GM13977 (cell line): Measurements from ENCODE around the gene HSD3B2.

Source experiments
- DNase-seq: peaks from one replicate; pipeline ENCODE4 v3.0.0; 2012; ENCODE audit warnings: low spot score
- CTCF ChIP-seq: IDR thresholded peaks from 2 replicates; pipeline ENCODE4 v1.5.1; 2012; ENCODE audit warnings: mild to moderate bottlenecking, control low read depth; ENCODE audit not compliant: insufficient read depth; ENCODE audit errors: extremely low read depth, missing control alignments
- in situ Hi-C: fragments of 300-500 bp; cut with MboI; formaldehyde crosslinking; loops from one replicate; pipeline ENCODE4 v1.12.0; 2022; ENCODE audit warnings: low sequenced_read_pairs, low pct_unique_long_range_greater_than_20kb, mixed read lengths, inconsistent platforms; ENCODE audit not compliant: unreplicated experiment

HSD3B2 gene

GRCh38 chr1:119390526-119390925 lies 24.4 kb upstream of the HSD3B2 start:
- TF ChIP-seq CTCF: no peak
- DNase-seq: no peak
- in situ Hi-C loops: no loop called here

- in situ Hi-C loops: no loop called here
- DNase-seq: no peak
- no peak for TF ChIP-seq CTCF
Measured at GRCh38 chr1:119391749-119392148, 23.2 kb upstream of the HSD3B2 start.

GRCh38 chr1:119394085-119394484 lies 20.9 kb upstream of the HSD3B2 start:
- in situ Hi-C loops: no loop called here
- TF ChIP-seq CTCF: no peak
- no peak for DNase-seq

GRCh38 chr1:119396982-119397381 lies 18.0 kb upstream of the HSD3B2 start:
- no peak for DNase-seq
- in situ Hi-C loops: no loop called here
- no peak for TF ChIP-seq CTCF

GRCh38 chr1:119397986-119398385 lies 17.0 kb upstream of the HSD3B2 start:
- in situ Hi-C loops: no loop called here
- no peak for TF ChIP-seq CTCF
- DNase-seq: no peak

- no peak for DNase-seq
- no peak for TF ChIP-seq CTCF
- in situ Hi-C loops: no loop called here
Measured at GRCh38 chr1:119404736-119405135, 10.2 kb upstream of the HSD3B2 start.

- in situ Hi-C loops: no loop called here
- TF ChIP-seq CTCF: no peak
- no peak for DNase-seq
Measured at GRCh38 chr1:119409731-119410130, 5.2 kb upstream of the HSD3B2 start.
